Measurements from ENCODE around the gene BACH2. TPM values are rescaled to one million over a fixed set of nuclear protein-coding genes. Genes with fewer than 3 reads are reported as not detected.

Gene BACH2
- total RNA-seq, 1 experiment from 2014 or later = not detected

DNA sequence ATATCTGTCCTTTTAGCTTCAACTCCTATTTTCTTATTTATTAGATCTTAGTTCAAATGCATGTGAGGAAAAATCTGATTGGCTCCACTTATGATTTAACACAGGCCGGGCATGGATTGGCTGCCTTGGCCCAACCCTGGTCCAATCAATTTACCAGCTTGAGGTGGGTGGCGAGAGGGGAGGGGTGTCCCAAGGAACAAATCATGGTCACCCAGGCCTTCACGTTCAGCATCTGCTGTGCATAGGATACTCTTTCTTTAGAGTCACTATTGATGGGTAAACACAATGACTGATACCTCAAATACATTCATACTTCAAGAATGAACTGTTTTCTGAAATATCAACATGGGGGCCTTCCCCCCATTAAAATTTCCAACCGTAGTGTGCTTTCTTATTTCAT, 14.9 kb upstream of the BACH2 start:
- no peak for DNase-seq
- no peaks in the 10 kb centered on the region for H3K9me3 ChIP-seq
- H3K36me3 ChIP-seq = no peaks in the 10 kb centered on the region
- H3K4me3 ChIP-seq = no peak overlapping the region
- peaks cover 22% of the 10 kb centered on the region for H3K27me3 ChIP-seq

DNA sequence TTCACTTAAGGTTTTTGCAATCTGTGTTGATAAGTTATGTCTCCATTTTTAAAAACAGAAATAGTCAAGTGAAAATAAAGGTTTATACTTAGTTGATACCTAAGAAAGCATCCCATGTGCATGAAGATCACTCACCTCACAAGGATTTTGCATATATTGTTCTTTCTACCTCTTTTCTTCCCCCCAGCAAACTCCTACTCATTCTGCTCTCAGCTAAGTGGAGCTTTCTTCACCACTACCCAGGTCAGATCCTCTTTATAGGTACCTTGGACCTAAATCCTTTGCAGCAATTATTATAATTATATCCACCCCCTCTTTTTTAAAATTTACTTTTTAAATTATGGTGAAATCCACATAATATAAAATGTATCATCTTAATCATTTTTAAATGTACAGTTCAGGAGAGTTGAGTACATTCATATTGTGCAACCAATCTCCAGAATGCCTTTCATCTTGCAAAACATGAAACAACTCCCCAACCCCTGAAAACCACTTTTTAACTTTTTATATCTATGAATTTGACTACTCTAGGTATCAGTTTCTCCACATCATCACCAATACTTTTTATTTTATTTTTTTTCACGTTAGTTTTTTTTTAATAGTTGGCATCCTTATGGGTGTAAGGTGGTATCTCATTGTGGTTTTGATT, 9.3 kb upstream of the BACH2 start:
- Histone ChIP-seq H3K27me3 (peaks cover 49% of the 10 kb centered on the region), H3K4me3 (no peak overlapping the region), H3K36me3 (no peaks in the 10 kb centered on the region), H3K9me3 (no peaks in the 10 kb centered on the region)
- no peak for DNase-seq

DNA sequence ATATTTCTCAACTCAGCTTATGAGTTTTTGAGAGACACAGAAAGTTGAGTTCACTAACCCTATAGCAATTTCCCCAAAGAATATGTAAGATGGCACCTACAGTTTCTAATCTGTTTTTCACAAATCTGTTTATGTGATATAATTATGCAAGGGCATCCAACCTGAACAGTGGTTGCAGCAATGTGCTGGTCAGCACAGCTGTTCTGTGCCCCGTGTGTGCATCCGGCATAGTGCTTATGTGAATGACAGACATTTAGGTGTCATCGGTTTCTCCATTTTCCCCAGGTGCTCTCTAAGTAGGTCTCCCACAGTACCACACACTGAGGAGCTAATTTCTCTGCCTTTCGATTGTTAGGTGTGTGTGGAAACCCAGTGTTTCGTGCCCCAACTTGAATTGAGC, 7.7 kb upstream of the BACH2 start:
- DNase-seq = no peak
- Histone ChIP-seq H3K9me3 (no peaks in the 10 kb centered on the region), H3K4me3 (no peak overlapping the region), H3K36me3 (no peaks in the 10 kb centered on the region), H3K27me3 (peaks cover 54% of the 10 kb centered on the region)

- no peak for DNase-seq
- Histone ChIP-seq H3K36me3 (no peaks in the 10 kb centered on the region), H3K4me3 (no peak overlapping the region), H3K27me3 (peaks cover 55% of the 10 kb centered on the region), H3K9me3 (no peaks in the 10 kb centered on the region)
Measured at GRCh38 chr6:90303039-90303438, 6.4 kb upstream of the BACH2 start.

GRCh38 chr6:90302320-90302719, 5.7 kb upstream of the BACH2 start:
- Histone ChIP-seq H3K27me3 (peaks cover 50% of the 10 kb centered on the region), H3K36me3 (no peaks in the 10 kb centered on the region), H3K4me3 (no peak overlapping the region), H3K9me3 (no peaks in the 10 kb centered on the region)
- DNase-seq = no peak

DNA sequence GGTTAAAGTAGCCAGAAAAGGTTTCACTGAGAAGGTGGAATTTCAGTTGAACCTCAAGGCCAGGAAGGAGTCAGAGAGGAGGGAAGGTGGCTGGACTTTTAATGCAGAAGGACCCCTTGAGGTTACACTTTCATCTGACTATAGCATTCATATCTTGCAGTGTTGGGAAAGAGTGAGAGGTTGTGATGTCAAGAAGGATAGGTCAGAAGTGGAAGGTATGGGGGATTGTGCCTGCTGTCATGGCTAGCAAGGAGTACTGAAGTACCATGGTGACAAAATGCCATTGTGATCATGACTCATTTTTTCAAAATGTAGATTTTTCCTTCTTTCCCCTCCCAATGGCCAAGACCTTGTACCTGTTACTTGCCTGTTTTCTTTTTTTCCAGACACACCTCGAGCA, 5.2 kb upstream of the BACH2 start:
- no peak overlapping the region for H3K4me3 ChIP-seq
- no peaks in the 10 kb centered on the region for H3K36me3 ChIP-seq
- no peaks in the 10 kb centered on the region for H3K9me3 ChIP-seq
- no peak for DNase-seq
- peaks cover 46% of the 10 kb centered on the region for H3K27me3 ChIP-seq

DNA sequence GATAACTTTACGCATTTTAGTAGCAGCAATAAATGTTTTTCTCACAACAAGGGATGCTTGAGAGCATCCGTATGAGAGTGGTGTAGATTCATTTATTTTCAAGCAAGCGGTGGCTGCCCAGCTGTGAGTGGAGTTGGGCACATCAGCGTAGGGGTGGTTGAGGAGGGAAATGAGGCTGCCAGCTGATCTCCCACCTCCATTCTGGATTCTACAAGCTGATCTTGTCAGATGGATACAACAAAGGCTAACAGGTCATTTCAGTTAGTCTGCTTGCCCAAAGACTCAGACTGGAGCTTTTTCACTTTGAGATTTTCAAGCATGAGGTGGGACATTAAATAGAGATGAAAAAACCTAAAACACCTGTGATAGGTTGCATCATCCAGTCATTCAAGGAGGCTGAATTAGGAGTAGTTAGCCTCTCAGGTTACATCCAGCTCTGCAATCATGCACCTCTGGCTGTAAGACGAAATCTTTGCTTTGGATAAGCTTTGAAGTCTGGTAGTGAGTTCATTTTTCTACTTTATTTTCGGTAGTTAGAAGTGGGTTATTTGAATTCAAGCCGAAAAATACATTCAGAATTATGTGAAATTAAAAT, 1.9 kb upstream of the BACH2 start:
- DNase-seq = no peak
- peaks cover 47% of the 10 kb centered on the region for H3K27me3 ChIP-seq
- H3K4me3 ChIP-seq = no peak overlapping the region
- H3K36me3 ChIP-seq = no peaks in the 10 kb centered on the region
- H3K9me3 ChIP-seq = no peaks in the 10 kb centered on the region

- Histone ChIP-seq H3K9me3 (no peaks in the 10 kb centered on the region), H3K36me3 (no peaks in the 10 kb centered on the region), H3K4me3 (no peak overlapping the region), H3K27me3 (peaks cover 40% of the 10 kb centered on the region)
- DNase-seq = no peak
Measured at GRCh38 chr6:90297867-90298381, 1.3 kb upstream of the BACH2 start.

GRCh38 chr6:90297115-90297866, 648 bp upstream of the BACH2 start:
- DNase-seq = no peak
- Histone ChIP-seq H3K27me3 (peaks cover 36% of the 10 kb centered on the region), H3K36me3 (no peaks in the 10 kb centered on the region), H3K9me3 (no peaks in the 10 kb centered on the region), H3K4me3 (peak overlapping the region; percentile 14; the same call in 1 of the 2 replicates)

DNA sequence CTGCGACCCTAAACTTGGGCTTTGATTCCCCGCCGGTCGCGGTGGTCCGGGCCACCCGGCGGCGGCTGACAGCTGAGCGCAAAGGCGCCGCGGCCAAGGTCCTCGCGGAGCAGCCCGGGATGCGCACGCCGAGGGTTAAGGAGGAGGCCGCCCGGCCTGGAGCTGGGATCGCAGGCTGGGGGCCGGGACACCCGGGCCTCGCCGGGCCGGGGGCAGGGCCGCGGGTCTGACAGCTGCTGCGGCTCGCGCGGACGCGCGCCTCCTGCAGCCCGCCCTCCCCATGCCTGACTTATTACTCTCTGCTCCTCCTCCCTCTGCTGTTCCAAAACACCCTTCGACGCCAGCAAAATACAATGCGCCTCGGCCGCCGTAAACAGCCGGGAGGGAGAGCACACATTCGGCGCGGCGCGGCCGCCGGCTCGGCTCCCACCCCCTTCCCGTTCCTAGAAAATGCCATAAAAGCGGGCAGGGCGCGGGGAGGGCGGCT, 746 bp downstream of the BACH2 start:
- Histone ChIP-seq H3K36me3 (no peaks in the 10 kb centered on the region), H3K4me3 (peak overlapping the region; percentile 48), H3K9me3 (no peaks in the 10 kb centered on the region), H3K27me3 (peaks cover 26% of the 10 kb centered on the region)
- peak; percentile 63 for DNase-seq

- peaks cover 23% of the 10 kb centered on the region for H3K27me3 ChIP-seq
- peak; percentile 4 for DNase-seq
- H3K36me3 ChIP-seq = no peaks in the 10 kb centered on the region
- peak overlapping the region; percentile 48 for H3K4me3 ChIP-seq
- no peaks in the 10 kb centered on the region for H3K9me3 ChIP-seq
Measured at GRCh38 chr6:90294989-90295853, 1.4 kb downstream of the BACH2 start.

GRCh38 chr6:90294614-90294988, 2.0 kb downstream of the BACH2 start:
- DNase-seq = no peak
- Histone ChIP-seq H3K36me3 (no peaks in the 10 kb centered on the region), H3K9me3 (no peaks in the 10 kb centered on the region), H3K27me3 (peaks cover 21% of the 10 kb centered on the region), H3K4me3 (peak overlapping the region; percentile 48; the same call in 1 of the 2 replicates)

GRCh38 chr6:90294008-90294511, 2.6 kb downstream of the BACH2 start:
- no peaks in the 10 kb centered on the region for H3K9me3 ChIP-seq
- no peak overlapping the region for H3K4me3 ChIP-seq
- H3K27me3 ChIP-seq = peaks cover 21% of the 10 kb centered on the region
- no peaks in the 10 kb centered on the region for H3K36me3 ChIP-seq
- DNase-seq = no peak

GRCh38 chr6:90293319-90293953, 3.2 kb downstream of the BACH2 start:
- H3K36me3 ChIP-seq = no peaks in the 10 kb centered on the region
- no peak for DNase-seq
- no peak overlapping the region for H3K4me3 ChIP-seq
- peaks cover 18% of the 10 kb centered on the region for H3K27me3 ChIP-seq
- H3K9me3 ChIP-seq = no peaks in the 10 kb centered on the region

DNA sequence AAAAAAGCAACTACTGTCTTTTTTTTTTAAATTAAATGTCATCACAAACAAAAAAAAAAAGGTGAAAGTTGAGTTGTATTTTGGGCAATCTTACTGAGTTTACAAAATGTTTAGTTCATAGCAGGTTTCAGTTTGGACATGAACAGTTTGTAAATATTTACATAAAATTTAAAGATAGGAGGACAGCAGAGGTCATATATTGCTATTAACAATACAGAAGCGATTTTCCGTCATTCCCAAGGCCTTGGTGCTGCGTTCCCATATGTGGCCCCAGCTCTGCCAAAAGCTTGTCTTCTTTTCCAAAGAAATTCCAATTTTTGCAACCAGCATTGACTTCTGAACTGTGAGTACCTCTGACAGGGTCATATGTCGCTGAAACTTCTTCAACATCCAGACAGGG, 5.1 kb downstream of the BACH2 start:
- no peak for DNase-seq
- Histone ChIP-seq H3K9me3 (peaks cover 9% of the 10 kb centered on the region; the same call in 1 of the 2 replicates), H3K4me3 (no peak overlapping the region), H3K27me3 (peaks cover 17% of the 10 kb centered on the region), H3K36me3 (no peaks in the 10 kb centered on the region)

All from MG63 (cell line).